K562 (cell line): ENCODE data around the gene SYN1. TPM values are rescaled to one million over a fixed set of nuclear protein-coding genes. Genes with fewer than 3 reads are reported as not detected.

Experiments
- ATAC-seq: fragments of 200-7000 bp; cut with Tn5 transposase; 3 replicates; pipeline ENCODE4 v1.9.1; 2020; ENCODE audit warnings: moderate library complexity
- BruUV-seq: library from RNA; stranded (reverse); fragments of 400-500 nt; replicated peaks from 2 replicates; lab custom pipeline; 2021; lab: Mats Ljungman, UMichigan
- CTCF ChIA-PET: fragments of 300-600 bp; formaldehyde crosslinking; extraction: SDS; loops from one replicate; lab custom pipeline; 2021; ENCODE audit warnings: low intra/inter-chr PET ratio; lab: Yijun Ruan, JAX
- POLR2A ChIA-PET: fragments of 300-600, 350-650 bp; sonication (Branson Sonifier 250); formaldehyde crosslinking; extraction: SDS; loops from one replicate; lab custom pipeline; 2021; ENCODE audit warnings: antibody characterized with exemption, inconsistent platforms; lab: Yijun Ruan, JAX
- DNase-seq, 4 experiments: peaks; one replicate each; pipeline versions ENCODE4 v3.0.0 to v3.0.0-alpha.2; 2011 to 2018; ENCODE audit warnings: low spot score in 3 of 4, mixed read lengths in 3 of 4; ENCODE audit errors: extremely low read depth in 1 of 4
- FAIRE-seq: peaks from 2 replicates; lab custom pipeline; 2011; peaks lifted over from hg19 to GRCh38; lab: Jason Lieb, UNC
- H2AFZ ChIP-seq: 2 replicates; pipeline ENCODE4 v1.6.0; 2011; ENCODE audit warnings: low read depth, low read length, control low read depth, inconsistent platforms
- H3K27ac ChIP-seq: fragments of 200-600 bp; 3 replicates; pipeline ENCODE4 v1.8.0; 2011; ENCODE audit warnings: low read depth, mild to moderate bottlenecking, control low read depth, inconsistent platforms, low read length, moderate library complexity, mixed read lengths; ENCODE audit errors: extremely low read depth
- H3K27me3 ChIP-seq, 2 experiments: fragments of 300-600 bp in 1 of 2; 2 replicates in 1 of 2; 3 replicates in 1 of 2; pipeline versions ENCODE4 v1.6.0 to v1.8.0; 2011; ENCODE audit warnings: inconsistent platforms in 2 of 2, low read length in 2 of 2, mild to moderate bottlenecking in 1 of 2, mixed read lengths in 1 of 2, moderate library complexity in 1 of 2; ENCODE audit not compliant: control insufficient read depth in 2 of 2, insufficient read depth in 2 of 2
- H3K36me3 ChIP-seq: fragments of 300-600 bp; 3 replicates; pipeline ENCODE4 v1.8.0; 2011; ENCODE audit warnings: mild to moderate bottlenecking, low read length, inconsistent platforms; ENCODE audit not compliant: control insufficient read depth, insufficient read depth
- H3K4me1 ChIP-seq, 2 experiments: fragments of 200-600 bp in 1 of 2; replicated peaks in 1 of 2; 2 replicates in 1 of 2; 3 replicates in 1 of 2; pipeline versions ENCODE4 v1.5.1 to v1.8.0; 2011; ENCODE audit warnings: inconsistent platforms in 2 of 2, low read length in 2 of 2, mild to moderate bottlenecking in 1 of 2, mixed read lengths in 1 of 2, moderate library complexity in 1 of 2; ENCODE audit not compliant: control insufficient read depth in 2 of 2, insufficient read depth in 2 of 2
- H3K4me2 ChIP-seq: 2 replicates; pipeline ENCODE4 v1.6.1; 2011; ENCODE audit warnings: low read length, control low read depth, inconsistent platforms, mixed read lengths; ENCODE audit not compliant: insufficient read depth
- H3K4me3 ChIP-seq: fragments of 200-600 bp; sonication (generic), shearing (Covaris generic); 2 replicates; pipeline ENCODE4 v1.5.1; 2016; ENCODE audit warnings: control low read depth, inconsistent platforms
- H3K79me2 ChIP-seq: fragments of 200-600 bp; 3 replicates; pipeline ENCODE4 v1.8.0; 2011; ENCODE audit warnings: low read length, inconsistent platforms; ENCODE audit not compliant: control insufficient read depth, insufficient read depth
- H3K9ac ChIP-seq, 2 experiments: 2 replicates each; pipeline versions ENCODE4 v1.6.0 to v1.6.1; 2011; ENCODE audit warnings: low read depth in 2 of 2, low read length in 2 of 2, control low read depth in 1 of 2, inconsistent platforms in 1 of 2, mild to moderate bottlenecking in 1 of 2, mixed read lengths in 1 of 2; ENCODE audit not compliant: insufficient read depth in 1 of 2
- H3K9me1 ChIP-seq: one replicate; pipeline ENCODE4 v1.6.0; 2011; ENCODE audit warnings: inconsistent platforms, mild to moderate bottlenecking, low read length, moderate library complexity; ENCODE audit not compliant: control insufficient read depth, insufficient read depth
- H3K9me3 ChIP-seq: replicated peaks from 2 replicates; pipeline ENCODE4 v1.5.1; 2011; ENCODE audit warnings: low read depth, low read length, inconsistent platforms; ENCODE audit not compliant: control insufficient read depth, insufficient read depth
- H4K20me1 ChIP-seq: replicated peaks from 2 replicates; pipeline ENCODE4 v1.6.1; 2011; ENCODE audit warnings: low read length, inconsistent platforms, mixed read lengths; ENCODE audit not compliant: control insufficient read depth, insufficient read depth
- HDGF ChIP-seq: fragments of 450-650 bp; IDR thresholded peaks from 2 replicates; pipeline ENCODE4 v1.6.1; 2016
- MYNN ChIP-seq, 2 experiments: sonication (generic); formaldehyde crosslinking in 1 of 2; IDR thresholded peaks; 2 replicates each; pipeline versions ENCODE4 v1.5.0 to v1.6.1; 2016 to 2020; ENCODE audit warnings: antibody characterized with exemption in 1 of 2, missing genetic modification reagents in 1 of 2
- NFIC ChIP-seq: fragments of 450-650 bp; IDR thresholded peaks from 2 replicates; pipeline ENCODE4 v1.6.1; 2017; ENCODE audit warnings: mild to moderate bottlenecking, inconsistent platforms
- NFXL1 ChIP-seq: fragments of 450-650 bp; formaldehyde crosslinking; IDR thresholded peaks from 2 replicates; pipeline ENCODE4 v1.4.0; 2021; ENCODE audit warnings: mild to moderate bottlenecking
- RUNX1 ChIP-seq: sonication (generic); IDR thresholded peaks from 2 replicates; pipeline ENCODE4 v1.6.1; 2016; ENCODE audit warnings: antibody characterized with exemption, low read depth
- WGBS: fragments of 100-300 bp; shearing (Covaris generic); methylation state at CpG from one replicate; pipeline ENCODE4 v1.1.6; 2016; ENCODE audit warnings: low coverage, mixed read lengths; ENCODE audit not compliant: insufficient coverage; ENCODE audit errors: missing lambda C conversion rate; 5-methylcytosine and 5-hydroxymethylcytosine counted together
- in situ Hi-C: fragments of 300-500 bp; cut with MboI; formaldehyde crosslinking; loops from 4 replicates; pipeline ENCODE4 v1.15.0; 2018; ENCODE audit warnings: inconsistent platforms, mixed read lengths
- intact Hi-C: fragments of 100-400 bp; cut with micrococcal nuclease; formaldehyde crosslinking; loops from 2 replicates; pipeline ENCODE4 v1.14.2; 2022
- polyA plus RNA-seq, 8 experiments: library from polyadenylated mRNA; depleted of rRNA in 4 of 8; stranded (reverse) in 5 of 8; unstranded in 3 of 8; fragments of >200 nt; fragmentation: Nextera tagmentation in 2 of 8; fragmentation: Illumina TruSeq in 1 of 8; extraction: Ambion mirVana in 2 of 8; extraction: Trizol in 1 of 8; gene quantifications; 2 replicates each; pipeline versions ENCODE4 v1.2.1 to v1.2.3, GENCODE V29; 2011 to 2014; ENCODE audit warnings: inconsistent platforms in 1 of 8, missing spikeins in 1 of 8
- total RNA-seq, 7 experiments: library from RNA; depleted of rRNA in 6 of 7; stranded (reverse); fragments of >200 nt in 6 of 7; fragmentation: Illumina TruSeq in 2 of 7; extraction: Trizol in 2 of 7; gene quantifications; 2 replicates each; pipeline versions ENCODE4 v1.2.1 to v1.2.3, GENCODE V29; 2011 to 2021; ENCODE audit warnings: low replicate concordance in 1 of 7
- TF ChIP-seq, protein P1 (sequence below): sonication (generic); formaldehyde crosslinking; IDR thresholded peaks from 2 replicates; pipeline ENCODE4 v1.8.0; 2022; ENCODE audit warnings: mild to moderate bottlenecking, missing genetic modification reagents, borderline replicate concordance

SYN1 gene
- total and polyA plus RNA-seq, 9 of the 15 experiments (the other 6 are each of a cell fraction or from before 2014, with no cell fraction given) = 0.01 to 0.28 (median 0.18) TPM; not detected in 2

DNA sequence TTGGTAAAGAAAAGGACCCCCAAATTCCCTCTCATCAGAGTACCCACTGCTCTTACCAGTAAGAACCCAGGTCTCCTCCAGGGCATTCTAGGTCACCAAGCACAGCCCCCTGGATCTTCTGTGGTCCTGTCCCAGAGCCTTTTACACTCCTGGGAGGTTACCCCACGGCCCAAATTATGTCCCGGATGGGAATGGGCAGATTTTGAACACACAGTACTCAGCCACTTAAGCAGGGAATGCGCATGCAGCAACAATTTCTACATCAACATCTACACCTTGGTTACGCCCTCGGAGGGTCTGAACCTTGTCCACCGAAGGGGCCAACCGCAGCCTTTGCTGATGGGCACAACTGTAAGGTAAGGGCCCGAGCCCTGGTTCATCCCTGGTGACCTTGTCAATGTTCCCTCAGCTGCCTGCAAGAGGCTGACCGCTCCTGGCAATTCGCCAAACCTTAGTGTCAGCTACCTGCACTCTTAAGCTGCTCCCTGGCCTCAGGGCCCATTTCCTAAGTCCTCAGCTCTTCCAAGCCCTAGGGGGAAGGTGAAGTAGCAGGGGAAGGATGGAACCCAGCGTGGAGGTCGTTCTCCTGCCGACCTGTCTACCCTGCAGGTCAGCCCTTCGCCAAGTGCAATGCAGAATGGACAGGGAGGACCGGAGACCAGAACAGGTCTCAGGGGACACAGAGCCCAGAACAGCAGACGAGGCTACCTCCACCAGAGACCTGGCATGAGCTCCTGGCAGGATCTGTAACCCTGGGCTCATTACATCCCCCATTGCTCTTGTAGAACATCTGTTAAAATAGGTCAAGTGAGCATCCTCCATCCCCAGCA, 31.5 kb downstream of the SYN1 start:
- H3K4me3 ChIP-seq = no peak overlapping the region
- BruUV-seq = no TSS peak
- in situ Hi-C loops (no loop called here), intact Hi-C loops (no loop called here)
- no peak overlapping the region for H2AFZ ChIP-seq
- H3K9me1 ChIP-seq = no peaks in the 10 kb centered on the region
- no peak for FAIRE-seq
- no peaks in the 10 kb centered on the region for H3K27me3 ChIP-seq
- no peak for TF ChIP-seq HDGF
- TF ChIP-seq, protein P1, sequence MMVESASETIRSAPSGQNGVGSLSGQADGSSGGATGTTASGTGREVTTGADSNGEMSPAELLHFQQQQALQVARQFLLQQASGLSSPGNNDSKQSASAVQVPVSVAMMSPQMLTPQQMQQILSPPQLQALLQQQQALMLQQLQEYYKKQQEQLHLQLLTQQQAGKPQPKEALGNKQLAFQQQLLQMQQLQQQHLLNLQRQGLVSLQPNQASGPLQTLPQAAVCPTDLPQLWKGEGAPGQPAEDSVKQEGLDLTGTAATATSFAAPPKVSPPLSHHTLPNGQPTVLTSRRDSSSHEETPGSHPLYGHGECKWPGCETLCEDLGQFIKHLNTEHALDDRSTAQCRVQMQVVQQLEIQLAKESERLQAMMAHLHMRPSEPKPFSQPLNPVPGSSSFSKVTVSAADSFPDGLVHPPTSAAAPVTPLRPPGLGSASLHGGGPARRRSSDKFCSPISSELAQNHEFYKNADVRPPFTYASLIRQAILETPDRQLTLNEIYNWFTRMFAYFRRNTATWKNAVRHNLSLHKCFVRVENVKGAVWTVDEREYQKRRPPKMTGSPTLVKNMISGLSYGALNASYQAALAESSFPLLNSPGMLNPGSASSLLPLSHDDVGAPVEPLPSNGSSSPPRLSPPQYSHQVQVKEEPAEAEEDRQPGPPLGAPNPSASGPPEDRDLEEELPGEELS (CRISPR knock-in tag) = no peak
- no peak for TF ChIP-seq MYNN (IDR thresholded peaks at IDR 0.05)
- TF ChIP-seq MYNN (CRISPR knock-in tag; IDR thresholded peaks at IDR 0.05) = no peak
- TF ChIP-seq NFXL1 = no peak
- TF ChIP-seq NFIC = peak; percentile 92
- TF ChIP-seq RUNX1 = no peak
- H3K9ac ChIP-seq = 0 out of 4 replicates have a peak overlapping the region, but pooled peaks of 1 of the 2 experiments have one; percentile 9
- peaks cover 14% of the 10 kb centered on the region for H3K79me2 ChIP-seq
- CTCF ChIA-PET = no interaction called here
- H4K20me1 ChIP-seq = no peaks in the 10 kb centered on the region
- H3K27ac ChIP-seq = no peak overlapping the region
- H3K9me3 ChIP-seq = no peaks in the 10 kb centered on the region
- peaks cover 6 to 12% of the 10 kb centered on the region in 2 experiments; a peak in 4 of 5 replicates for H3K4me1 ChIP-seq
- 65% methylated on average over 13 of the region's 16 CpGs for WGBS
- DNase-seq = peak in 1 of 4 experiments; percentile 35
- peaks cover 36% of the 10 kb centered on the region; the same call in 2 of the 3 replicates for H3K36me3 ChIP-seq
- no peak for ATAC-seq
- no peak overlapping the region for H3K4me2 ChIP-seq
- POLR2A ChIA-PET = no interaction called here
